ENCODE measurements around the gene B3GAT1.

DNA sequence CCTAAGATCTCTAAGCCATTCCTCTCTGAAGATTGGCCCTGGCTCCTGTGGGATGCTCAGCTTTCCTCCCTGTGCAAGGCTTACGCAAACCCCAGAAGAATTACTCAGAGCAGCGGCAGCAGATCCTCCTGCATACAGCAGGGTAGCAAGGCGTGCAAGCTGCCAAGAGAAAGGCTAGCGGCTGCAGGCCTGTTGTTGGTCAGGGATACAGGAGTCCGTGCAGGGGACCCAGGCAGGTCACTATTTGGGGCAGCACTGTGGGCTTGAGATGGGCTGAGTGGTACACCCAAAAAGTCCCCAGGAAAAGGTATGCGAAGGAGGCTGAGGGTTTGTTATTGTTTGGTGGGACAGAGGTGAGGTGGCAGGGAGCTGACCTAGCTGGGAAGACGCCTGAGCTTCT is 78.7 kb downstream of the B3GAT1 start:
- TF ChIP-seq ZNF274 (IDR thresholded peaks at IDR 0.05; ENCODE audit: low read depth, low read length): no peak
- TF ChIP-seq YY1 (IDR thresholded peaks at IDR 0.05; ENCODE audit: insufficient read depth, insufficient read length): no peak

Measured in NT2/D1 (cell line).